Large intestine (tissue), 3 donors: Measurements from ENCODE around the gene SIK2. TPM values are rescaled to one million over a fixed set of nuclear protein-coding genes. Genes with fewer than 3 reads are reported as not detected.
A peak's percentile ranks its signal among the peaks of the same experiment; 100 is the strongest.

Experiments used
- DNase-seq, 2 donors: peaks; one replicate each; pipeline versions ENCODE4 v3.0.0 to v3.0.0-alpha.2; 2013
- H3K27ac ChIP-seq: one replicate; pipeline ENCODE4 v1.5.1; 2013; ENCODE audit warnings: low read length
- H3K27me3 ChIP-seq: 2 replicates; pipeline ENCODE4 v1.6.1; 2013; ENCODE audit warnings: low read length; ENCODE audit not compliant: control insufficient read depth, insufficient read depth
- H3K36me3 ChIP-seq: 2 replicates; pipeline ENCODE4 v1.6.1; 2013; ENCODE audit warnings: low read length; ENCODE audit not compliant: control insufficient read depth, insufficient read depth
- H3K4me1 ChIP-seq: one replicate; pipeline ENCODE4 v1.6.1; 2013; ENCODE audit warnings: low read length; ENCODE audit not compliant: control insufficient read depth, insufficient read depth
- H3K4me3 ChIP-seq: one replicate; pipeline ENCODE4 v1.5.1; 2013; ENCODE audit warnings: low read length
- H3K9me3 ChIP-seq: one replicate; pipeline ENCODE4 v1.6.1; 2013; ENCODE audit warnings: mild to moderate bottlenecking, low read depth, low read length, moderate library complexity; ENCODE audit not compliant: control insufficient read depth
- WGBS: methylation state at CpG from one replicate; pipeline ENCODE4 v1.1.5; 2013; ENCODE audit warnings: low lambda C conversion rate; ENCODE audit not compliant: insufficient coverage; 5-methylcytosine and 5-hydroxymethylcytosine counted together
- polyA plus RNA-seq: library from polyadenylated mRNA; unstranded; fragments of 120-200 nt; gene quantifications from one replicate; pipeline ENCODE4 v1.2.1, GENCODE V29; 2013

Gene SIK2
- polyA plus RNA-seq, 1 donor, result 21.6 TPM

DNA sequence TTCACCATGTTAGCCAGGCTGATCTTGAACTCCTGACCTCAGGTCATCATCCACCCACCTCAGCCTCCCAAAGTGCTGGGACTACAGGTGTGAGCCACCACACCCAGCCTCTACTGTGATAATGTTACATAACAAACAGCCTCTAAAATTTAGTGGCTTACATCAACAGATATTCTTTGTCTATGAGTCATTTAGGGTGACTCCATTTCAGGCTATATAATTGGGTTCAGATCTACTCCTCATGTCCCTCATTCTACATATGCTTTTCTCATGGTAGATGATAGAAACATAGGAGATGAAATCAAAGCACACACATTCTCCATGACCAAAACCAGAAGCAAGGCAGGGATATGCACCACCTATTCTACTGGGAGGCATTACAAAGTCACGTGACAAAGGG, 72.7 kb downstream of the SIK2 start:
- Histone ChIP-seq H3K4me3 (no peak overlapping the region), H3K27me3 (no peaks in the 10 kb centered on the region), H3K9me3 (no peaks in the 10 kb centered on the region), H3K4me1 (no peaks in the 10 kb centered on the region), H3K27ac (no peak overlapping the region), H3K36me3 (peaks cover 30% of the 10 kb centered on the region)
- DNase-seq, result no peak
- 100% methylated on average over 1 of the region's 1 CpG for WGBS

DNA sequence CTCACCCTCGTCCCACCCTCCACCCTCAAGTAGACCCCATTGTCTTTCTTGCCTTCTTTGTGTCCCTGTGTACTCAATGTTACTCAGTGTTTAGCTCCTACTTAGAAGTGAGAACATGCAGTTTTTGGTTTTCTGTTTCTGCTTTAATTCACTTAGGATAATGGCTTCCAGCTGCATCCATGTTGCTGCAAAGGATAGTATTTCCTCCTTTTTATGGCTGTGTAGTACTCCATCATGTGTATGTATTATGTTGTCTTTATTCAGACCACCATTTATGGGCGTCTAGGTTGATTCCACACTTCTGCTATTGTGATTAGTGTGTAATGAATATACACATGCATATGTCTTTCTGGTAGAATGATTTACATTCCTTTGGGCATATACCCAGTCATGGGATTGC, 73.6 kb downstream of the SIK2 start:
- DNase-seq, result no peak
- peaks cover 29% of the 10 kb centered on the region for H3K36me3 ChIP-seq
- no peak overlapping the region for H3K4me3 ChIP-seq
- H3K9me3 ChIP-seq, result no peaks in the 10 kb centered on the region
- 100% methylated on average over 1 of the region's 2 CpGs for WGBS
- no peak overlapping the region for H3K27ac ChIP-seq
- H3K4me1 ChIP-seq, result no peaks in the 10 kb centered on the region
- no peaks in the 10 kb centered on the region for H3K27me3 ChIP-seq

DNA sequence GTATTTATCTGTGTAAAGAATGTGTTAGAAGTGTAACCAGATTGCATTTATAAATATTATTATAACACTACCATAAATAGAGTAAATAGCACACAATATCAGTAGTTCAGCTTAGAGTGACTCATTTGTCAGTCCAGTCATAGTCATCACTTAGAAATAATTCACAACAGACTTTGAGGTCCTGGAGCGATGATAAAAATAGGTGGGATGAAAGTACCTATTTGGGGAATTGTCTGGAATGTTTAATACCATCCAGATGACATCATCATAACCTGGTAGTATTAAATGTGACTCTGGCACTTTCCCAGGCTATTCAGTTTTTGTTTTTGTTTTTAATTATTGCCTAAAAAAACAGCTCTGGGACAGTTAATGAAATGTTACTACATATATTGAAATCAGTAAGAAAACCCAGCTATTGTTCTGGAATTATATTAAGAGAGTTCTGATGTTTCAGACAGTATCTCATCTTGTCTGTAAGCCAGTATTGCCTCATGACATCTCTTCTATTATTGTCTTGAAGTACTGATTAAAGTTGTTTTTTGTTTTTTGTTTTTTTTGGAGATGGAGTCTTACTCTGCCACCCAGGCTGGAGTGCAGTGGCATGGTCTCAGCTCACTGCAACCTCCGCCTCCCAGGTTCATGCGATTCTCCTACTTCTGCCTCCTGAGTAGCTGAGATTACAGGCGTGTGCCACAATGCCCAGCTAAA, 74.8 kb downstream of the SIK2 start:
- Histone ChIP-seq H3K4me1 (no peaks in the 10 kb centered on the region), H3K9me3 (no peaks in the 10 kb centered on the region), H3K36me3 (peaks cover 18% of the 10 kb centered on the region), H3K27me3 (no peaks in the 10 kb centered on the region), H3K27ac (no peak overlapping the region), H3K4me3 (no peak overlapping the region)
- no peak for DNase-seq
- WGBS, result 83% methylated on average over 1 of the region's 4 CpGs

DNA sequence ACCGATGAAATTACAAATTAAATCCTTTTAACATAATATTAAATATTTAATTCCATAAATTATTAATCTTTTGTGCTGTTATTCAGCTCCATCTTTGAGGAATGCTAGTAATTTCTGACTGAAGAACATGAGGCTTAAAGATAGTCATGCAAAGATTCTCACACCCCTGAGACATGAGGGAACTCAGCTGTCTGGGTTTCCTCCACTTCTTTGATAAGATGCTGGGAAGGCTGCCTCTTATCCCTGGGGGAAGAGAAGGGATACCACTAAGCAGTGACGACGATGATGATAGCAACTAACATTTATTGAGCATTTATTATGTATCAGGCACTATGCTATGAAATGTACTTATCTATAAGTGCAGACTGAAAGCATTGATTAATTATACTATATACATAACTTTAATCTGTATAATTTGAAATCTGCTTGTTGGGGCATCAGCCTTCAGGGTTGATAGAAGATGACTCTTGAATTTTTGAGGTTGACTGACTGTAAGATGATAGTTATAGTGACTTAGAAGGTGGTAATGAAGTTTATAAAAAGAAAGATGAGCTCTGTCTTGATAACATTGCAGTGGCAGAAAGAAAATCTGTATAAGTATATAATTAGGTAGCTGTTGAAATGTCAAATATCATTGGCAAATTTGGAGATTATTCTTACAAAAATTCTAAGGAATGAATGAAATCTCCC, 78.4 kb downstream of the SIK2 start:
- H3K9me3 ChIP-seq, result no peaks in the 10 kb centered on the region
- 100% methylated on average over 1 of the region's 3 CpGs for WGBS
- no peaks in the 10 kb centered on the region for H3K4me1 ChIP-seq
- no peak overlapping the region for H3K27ac ChIP-seq
- peaks cover 5% of the 10 kb centered on the region for H3K36me3 ChIP-seq
- no peak for DNase-seq
- no peaks in the 10 kb centered on the region for H3K27me3 ChIP-seq
- H3K4me3 ChIP-seq, result no peak overlapping the region

GRCh38 chr11:111683806-111684205, 81.6 kb downstream of the SIK2 start:
- no peak overlapping the region for H3K4me3 ChIP-seq
- WGBS, result 80% methylated on average over 1 of the region's 3 CpGs
- H3K36me3 ChIP-seq, result peaks cover 3% of the 10 kb centered on the region
- DNase-seq, result no peak
- no peak overlapping the region for H3K27ac ChIP-seq
- H3K4me1 ChIP-seq, result no peaks in the 10 kb centered on the region
- no peaks in the 10 kb centered on the region for H3K27me3 ChIP-seq
- no peaks in the 10 kb centered on the region for H3K9me3 ChIP-seq

DNA sequence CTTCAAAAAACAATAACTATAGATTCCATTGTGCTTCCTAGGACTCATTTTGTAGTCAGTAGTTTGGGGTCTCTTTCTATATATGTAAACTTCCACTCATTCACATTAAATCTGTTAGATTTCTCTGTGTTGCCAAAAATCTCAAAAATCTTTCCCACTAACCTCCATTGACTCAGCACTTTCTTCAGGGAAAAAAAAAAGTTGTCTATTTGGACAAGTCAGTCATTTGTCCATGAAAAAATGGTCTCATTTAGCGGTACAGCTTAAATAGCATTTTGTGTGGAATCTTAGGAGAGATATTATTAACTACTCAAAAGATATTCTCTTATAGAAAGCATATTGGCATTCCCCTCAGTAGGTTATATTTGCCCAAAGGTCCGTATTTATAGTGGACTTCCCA, 82.0 kb downstream of the SIK2 start:
- no peaks in the 10 kb centered on the region for H3K4me1 ChIP-seq
- H3K4me3 ChIP-seq, result no peak overlapping the region
- no peak for DNase-seq
- no peaks in the 10 kb centered on the region for H3K27me3 ChIP-seq
- peaks cover 7% of the 10 kb centered on the region for H3K36me3 ChIP-seq
- WGBS, result no CpG with 5 or more reads among the region's 2 CpGs
- no peaks in the 10 kb centered on the region for H3K9me3 ChIP-seq
- H3K27ac ChIP-seq, result no peak overlapping the region

DNA sequence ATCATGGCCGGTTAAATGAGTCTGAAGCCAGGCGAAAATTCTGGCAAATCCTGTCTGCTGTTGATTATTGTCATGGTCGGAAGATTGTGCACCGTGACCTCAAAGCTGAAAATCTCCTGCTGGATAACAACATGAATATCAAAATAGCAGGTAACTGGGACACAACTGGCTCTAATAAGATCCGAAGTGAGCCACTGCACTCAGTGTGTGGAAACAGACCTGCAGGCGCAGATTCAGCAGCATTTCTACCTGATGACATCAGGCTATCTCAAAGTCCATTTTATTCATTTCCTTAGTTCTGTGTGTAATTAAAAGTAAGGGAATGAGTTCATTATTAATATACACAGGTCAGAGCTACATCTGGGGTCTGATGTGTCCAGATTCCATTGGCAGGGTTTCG, 85.8 kb downstream of the SIK2 start:
- Histone ChIP-seq H3K36me3 (peaks cover 8% of the 10 kb centered on the region), H3K27ac (peak overlapping the region; percentile 32), H3K4me1 (no peaks in the 10 kb centered on the region), H3K4me3 (no peak overlapping the region), H3K9me3 (no peaks in the 10 kb centered on the region), H3K27me3 (no peaks in the 10 kb centered on the region)
- DNase-seq, result peak; percentile 58 to 81
- no CpG with 5 or more reads among the region's 7 CpGs for WGBS

- H3K9me3 ChIP-seq, result no peaks in the 10 kb centered on the region
Measured at GRCh38 chr11:111691176-111691575, 88.9 kb downstream of the SIK2 start.

GRCh38 chr11:111691741-111692140, 89.5 kb downstream of the SIK2 start:
- Histone ChIP-seq H3K4me1 (peaks cover 8% of the 10 kb centered on the region), H3K27ac (no peak overlapping the region), H3K4me3 (no peak overlapping the region), H3K36me3 (peaks cover 8% of the 10 kb centered on the region), H3K27me3 (no peaks in the 10 kb centered on the region), H3K9me3 (no peaks in the 10 kb centered on the region)
- 0% methylated on average over 1 of the region's 3 CpGs for WGBS
- DNase-seq, result peak in 1 of 2 donors; percentile 39

More at GRCh38 chr11:111691176-111691575, 88.9 kb downstream of the SIK2 start:
- H3K27ac ChIP-seq, result no peak overlapping the region
- H3K4me1 ChIP-seq, result peaks cover 8% of the 10 kb centered on the region
- WGBS, result no CpG with 5 or more reads among the region's 2 CpGs
- no peak for DNase-seq
- H3K36me3 ChIP-seq, result peaks cover 8% of the 10 kb centered on the region
- no peak overlapping the region for H3K4me3 ChIP-seq
- H3K27me3 ChIP-seq, result no peaks in the 10 kb centered on the region

- Histone ChIP-seq H3K9me3 (no peaks in the 10 kb centered on the region), H3K4me1 (peaks cover 13% of the 10 kb centered on the region), H3K36me3 (peaks cover 7% of the 10 kb centered on the region), H3K4me3 (no peak overlapping the region), H3K27ac (no peak overlapping the region), H3K27me3 (no peaks in the 10 kb centered on the region)
- WGBS, result 80% methylated on average over 2 of the region's 6 CpGs
- peak in 1 of 2 donors; percentile 11 for DNase-seq
Measured at GRCh38 chr11:111693224-111693937, 91.1 kb downstream of the SIK2 start.
